RWPE2 (cell line): ENCODE results near the gene RGMA.

Source experiments
- ATAC-seq: fragments of 200-7000 bp; cut with Tn5 transposase; 3 replicates; pipeline ENCODE4 v1.9.1; 2021; ENCODE audit warnings: low read depth
- DNase-seq: peaks from one replicate; pipeline ENCODE4 v3.0.0-alpha.2; 2020; ENCODE audit warnings: low spot score
- H3K27ac ChIP-seq: fragments of 450-650 bp; 2 replicates; pipeline ENCODE4 v1.5.1; 2017; ENCODE audit warnings: mild to moderate bottlenecking; ENCODE audit not compliant: poor library complexity, severe bottlenecking
- H3K27me3 ChIP-seq: fragments of 250-450 bp; sonication (Bioruptor Pico); 2 replicates; pipeline ENCODE4 v1.5.1; 2021; ENCODE audit warnings: mild to moderate bottlenecking, moderate library complexity; ENCODE audit not compliant: insufficient read depth, poor library complexity, severe bottlenecking
- H3K36me3 ChIP-seq: fragments of 250-450 bp; sonication (Bioruptor Pico); 2 replicates; pipeline ENCODE4 v1.5.1; 2020; ENCODE audit warnings: low read depth, mild to moderate bottlenecking, moderate library complexity
- H3K4me1 ChIP-seq: fragments of 250-450 bp; sonication (Bioruptor Pico); 2 replicates; pipeline ENCODE4 v1.5.1; 2021; ENCODE audit warnings: mild to moderate bottlenecking, moderate library complexity; ENCODE audit not compliant: insufficient read depth, poor library complexity, severe bottlenecking
- H3K4me3 ChIP-seq: fragments of 250-450 bp; sonication (Bioruptor Pico); 2 replicates; pipeline ENCODE4 v1.5.1; 2021; ENCODE audit warnings: mild to moderate bottlenecking, moderate library complexity; ENCODE audit not compliant: severe bottlenecking
- H3K9me3 ChIP-seq: fragments of 250-450 bp; sonication (Bioruptor Pico); 2 replicates; pipeline ENCODE4 v1.5.1; 2021; ENCODE audit warnings: mild to moderate bottlenecking, moderate library complexity; ENCODE audit not compliant: severe bottlenecking
- CTCF ChIP-seq: fragments of 450-650 bp; IDR thresholded peaks from one replicate; pipeline ENCODE4 v1.5.1; 2017; ENCODE audit warnings: mild to moderate bottlenecking, moderate library complexity; ENCODE audit not compliant: poor library complexity, severe bottlenecking

RGMA gene

DNA sequence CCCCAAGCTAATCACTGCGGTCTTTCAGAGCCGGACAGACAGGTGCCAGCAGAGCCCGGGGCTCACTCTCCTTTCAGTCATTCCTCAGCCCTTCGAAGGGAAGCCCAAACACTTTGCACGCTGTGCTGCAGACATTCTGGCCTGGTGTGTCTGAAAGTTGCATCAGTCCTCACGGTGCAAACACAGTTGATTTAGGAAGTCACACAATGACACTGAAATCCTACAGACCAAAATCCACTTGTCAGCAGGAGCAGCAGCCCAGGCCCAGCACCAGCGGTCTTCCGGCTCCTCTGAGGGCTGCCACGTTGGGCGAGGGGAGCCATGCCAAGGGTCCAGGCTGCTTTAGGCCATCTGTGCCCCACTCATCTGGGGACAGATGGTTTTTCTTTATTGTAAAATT, 61.6 kb downstream of the RGMA start:
- ATAC-seq (no peak), DNase-seq (peak; percentile 56)
- Histone ChIP-seq H3K4me3 (no peak overlapping the region), H3K27ac (peak overlapping the region; percentile 42), H3K9me3 (no peaks in the 10 kb centered on the region), H3K36me3 (peaks cover 56% of the 10 kb centered on the region), H3K4me1 (peaks cover 17% of the 10 kb centered on the region), H3K27me3 (no peaks in the 10 kb centered on the region)
- TF ChIP-seq CTCF = no peak

GRCh38 chr15:93026380-93026817, 62.6 kb downstream of the RGMA start:
- Histone ChIP-seq H3K36me3 (peaks cover 66% of the 10 kb centered on the region), H3K27me3 (no peaks in the 10 kb centered on the region), H3K4me3 (no peak overlapping the region), H3K4me1 (peaks cover 17% of the 10 kb centered on the region), H3K27ac (no peak overlapping the region), H3K9me3 (no peaks in the 10 kb centered on the region)
- DNase-seq (peak; percentile 54), ATAC-seq (no peak)
- TF ChIP-seq CTCF = no peak

GRCh38 chr15:93025625-93025982, 63.4 kb downstream of the RGMA start:
- H3K4me1 ChIP-seq = peaks cover 17% of the 10 kb centered on the region

GRCh38 chr15:93024716-93025624, 64.0 kb downstream of the RGMA start:
- peaks cover 80% of the 10 kb centered on the region for H3K36me3 ChIP-seq
- H3K27ac ChIP-seq = no peak overlapping the region
- DNase-seq = peak; percentile 55
- no peaks in the 10 kb centered on the region for H3K27me3 ChIP-seq
- H3K4me3 ChIP-seq = no peak overlapping the region
- H3K9me3 ChIP-seq = no peaks in the 10 kb centered on the region
- no peak for TF ChIP-seq CTCF
- H3K4me1 ChIP-seq = peaks cover 17% of the 10 kb centered on the region
- ATAC-seq = no peak

More at GRCh38 chr15:93025625-93025982, 63.4 kb downstream of the RGMA start:
- no peak overlapping the region for H3K4me3 ChIP-seq
- TF ChIP-seq CTCF = no peak
- H3K9me3 ChIP-seq = no peaks in the 10 kb centered on the region
- H3K27me3 ChIP-seq = no peaks in the 10 kb centered on the region
- no peak for DNase-seq
- no peak overlapping the region for H3K27ac ChIP-seq
- no peak for ATAC-seq
- peaks cover 74% of the 10 kb centered on the region for H3K36me3 ChIP-seq

- no peaks in the 10 kb centered on the region for H3K9me3 ChIP-seq
- no peak overlapping the region for H3K4me3 ChIP-seq
- no peak overlapping the region for H3K27ac ChIP-seq
- peaks cover 13% of the 10 kb centered on the region for H3K4me1 ChIP-seq
- DNase-seq = peak; percentile 26
- no peak for TF ChIP-seq CTCF
- H3K36me3 ChIP-seq = peaks cover 87% of the 10 kb centered on the region
- ATAC-seq = no peak
- H3K27me3 ChIP-seq = no peaks in the 10 kb centered on the region
Observed at GRCh38 chr15:93024293-93024692, 64.7 kb downstream of the RGMA start.
